HepG2 (cell line): Measurements from ENCODE around the gene ARHGEF12. TPM values are rescaled to one million over a fixed set of nuclear protein-coding genes. Genes with fewer than 3 reads are reported as not detected.

ENCODE experiments used
- ATAC-seq: fragments of 200-7000 bp; cut with Tn5 transposase; 3 replicates; pipeline ENCODE4 v1.9.1; 2020; ENCODE audit warnings: mild to moderate bottlenecking, moderate library complexity
- BruUV-seq: library from RNA; stranded (reverse); fragments of 400-500 nt; replicated peaks from 2 replicates; lab custom pipeline; 2021; lab: Mats Ljungman, UMichigan
- CTCF ChIA-PET: fragments of 300-600 bp; formaldehyde crosslinking; extraction: SDS; loops from one replicate; lab custom pipeline; 2021; ENCODE audit warnings: low total read pairs, inconsistent platforms, low intra/inter-chr PET ratio; lab: Yijun Ruan, JAX
- POLR2A ChIA-PET: fragments of 350-600 bp; sonication (Branson Sonifier 250); formaldehyde crosslinking; loops from one replicate; lab custom pipeline; 2020; ENCODE audit warnings: antibody characterized with exemption, inconsistent platforms; lab: Yijun Ruan, JAX
- DNase-seq: peaks from one replicate; pipeline ENCODE4 v3.0.0-alpha.2; 2015; ENCODE audit warnings: low spot score
- FAIRE-seq: peaks from 3 replicates; lab custom pipeline; 2011; peaks lifted over from hg19 to GRCh38; lab: Jason Lieb, UNC
- H2AFZ ChIP-seq: one replicate; pipeline ENCODE4 v1.6.1; 2011; ENCODE audit warnings: low read length, inconsistent platforms
- H3K27ac ChIP-seq: fragments of 300-600 bp; 3 replicates; pipeline ENCODE4 v1.8.0; 2011; ENCODE audit warnings: mixed run types, mild to moderate bottlenecking, mixed read lengths, low read length, inconsistent platforms; ENCODE audit not compliant: insufficient read depth; ENCODE audit errors: extremely low read length
- H3K27me3 ChIP-seq, 2 experiments: fragments of 200-600 bp in 1 of 2; 2 replicates in 1 of 2; 3 replicates in 1 of 2; pipeline versions ENCODE4 v1.6.0 to v1.8.0; 2011; ENCODE audit warnings: low read length in 2 of 2, mild to moderate bottlenecking in 2 of 2, moderate library complexity in 2 of 2, inconsistent platforms in 1 of 2; ENCODE audit not compliant: insufficient read depth in 2 of 2, control insufficient read depth in 1 of 2
- H3K36me3 ChIP-seq, 2 experiments: fragments of 200-600 bp in 1 of 2; replicated peaks in 1 of 2; 2 replicates in 1 of 2; 3 replicates in 1 of 2; pipeline versions ENCODE4 v1.5.1 to v1.8.0; 2011; ENCODE audit warnings: low read length in 2 of 2, inconsistent platforms in 1 of 2; ENCODE audit not compliant: insufficient read depth in 2 of 2, control insufficient read depth in 1 of 2
- H3K4me1 ChIP-seq: 2 replicates; pipeline ENCODE4 v1.5.1; 2012; ENCODE audit warnings: low read length, inconsistent platforms; ENCODE audit not compliant: insufficient read depth
- H3K4me2 ChIP-seq: 2 replicates; pipeline ENCODE4 v1.6.0; 2011; ENCODE audit warnings: low read depth, low read length, inconsistent platforms
- H3K4me3 ChIP-seq, 3 experiments: fragments of 200-600 bp in 1 of 3; sonication (generic), shearing (Covaris generic) in 1 of 3; replicated peaks in 1 of 3; 2 replicates each; pipeline ENCODE4 v1.5.1; 2011 to 2016; ENCODE audit warnings: low read length in 3 of 3, inconsistent platforms in 2 of 3, low read depth in 2 of 3, mild to moderate bottlenecking in 2 of 3, control low read depth in 1 of 3, mixed read lengths in 1 of 3; ENCODE audit not compliant: insufficient read depth in 1 of 3
- H3K79me2 ChIP-seq: one replicate; pipeline ENCODE4 v1.6.1; 2011; ENCODE audit warnings: low read length, inconsistent platforms; ENCODE audit not compliant: insufficient read depth
- H3K9ac ChIP-seq: 2 replicates; pipeline ENCODE4 v1.6.0; 2011; ENCODE audit warnings: mild to moderate bottlenecking, low read depth, low read length, inconsistent platforms; ENCODE audit not compliant: insufficient read depth
- H3K9me3 ChIP-seq: 2 replicates; pipeline ENCODE4 v1.5.1; 2012; ENCODE audit warnings: mild to moderate bottlenecking, low read length
- H4K20me1 ChIP-seq: 2 replicates; pipeline ENCODE4 v1.6.0; 2011; ENCODE audit warnings: inconsistent platforms, mild to moderate bottlenecking, low read length, moderate library complexity; ENCODE audit not compliant: insufficient read depth
- CAMTA2 ChIP-seq: sonication (generic); formaldehyde crosslinking; IDR thresholded peaks from 2 replicates; pipeline ENCODE4 v1.4.0; 2020; ENCODE audit warnings: mild to moderate bottlenecking, missing genetic modification reagents, borderline replicate concordance
- CBX1 ChIP-seq: IDR thresholded peaks from one replicate; pipeline ENCODE4 v1.6.1; 2016; ENCODE audit warnings: antibody characterized with exemption, low read depth
- DMAP1 ChIP-seq: IDR thresholded peaks from 2 replicates; pipeline ENCODE4 v1.6.1; 2016
- DZIP1 ChIP-seq: sonication (generic); formaldehyde crosslinking; IDR thresholded peaks from 2 replicates; pipeline ENCODE4 v1.5.0; 2020; ENCODE audit warnings: mild to moderate bottlenecking, missing genetic modification reagents
- ELF1 ChIP-seq: sonication (generic); formaldehyde crosslinking; IDR thresholded peaks from 2 replicates; pipeline ENCODE4 v1.4.0; 2020; ENCODE audit warnings: missing genetic modification reagents
- MAFK ChIP-seq, 2 experiments: IDR thresholded peaks in 1 of 2; conservative IDR thresholded peaks in 1 of 2; 2 replicates each; pipeline ENCODE4 v1.6.1; 2011; ENCODE audit warnings: improper control_type of control experiment in 2 of 2, low read length in 2 of 2
- PAX8 ChIP-seq: sonication (generic); formaldehyde crosslinking; IDR thresholded peaks from 2 replicates; pipeline ENCODE4 v1.8.0; 2022; ENCODE audit warnings: mild to moderate bottlenecking, missing genetic modification reagents, borderline replicate concordance
- TP53 ChIP-seq: sonication (generic); formaldehyde crosslinking; conservative IDR thresholded peaks from 2 replicates; pipeline ENCODE4 v1.4.0; 2020; ENCODE audit warnings: missing genetic modification reagents
- ZBTB42 ChIP-seq: sonication (generic); formaldehyde crosslinking; IDR thresholded peaks from 2 replicates; pipeline ENCODE4 v1.5.0; 2020; ENCODE audit warnings: mild to moderate bottlenecking, missing genetic modification reagents
- ZFY ChIP-seq: sonication (generic); formaldehyde crosslinking; IDR thresholded peaks from 2 replicates; pipeline ENCODE4 v1.4.0; 2020; ENCODE audit warnings: missing genetic modification reagents
- ZNF235 ChIP-seq: sonication (generic); formaldehyde crosslinking; IDR thresholded peaks from 2 replicates; pipeline ENCODE4 v1.8.1; 2023; ENCODE audit warnings: mild to moderate bottlenecking, missing genetic modification reagents, borderline replicate concordance
- ZNF460 ChIP-seq: sonication (generic); formaldehyde crosslinking; IDR thresholded peaks from 2 replicates; pipeline ENCODE4 v1.5.1; 2020; ENCODE audit warnings: missing genetic modification reagents, mild to moderate bottlenecking, borderline replicate concordance
- WGBS: methylation state at CpG from one replicate; pipeline ENCODE4 v1.1.6; 2017; ENCODE audit warnings: low lambda C conversion rate; 5-methylcytosine and 5-hydroxymethylcytosine counted together
- in situ Hi-C: cut with HindIII; loops from 2 replicates; pipeline ENCODE4 v1.10.0; 2017; ENCODE audit warnings: low pct_unique_long_range_greater_than_20kb; ENCODE audit not compliant: extremely low pct_ligation_motif_present
- intact Hi-C: fragments of 100-400 bp; cut with micrococcal nuclease; formaldehyde crosslinking; loops from one replicate; pipeline ENCODE4 v1.10.0; 2022; ENCODE audit not compliant: unreplicated experiment
- polyA plus RNA-seq, 8 experiments: library from polyadenylated mRNA; depleted of rRNA in 3 of 8; stranded (reverse) in 7 of 8; unstranded in 1 of 8; fragments of >200 nt; fragmentation: Illumina TruSeq in 4 of 8; extraction: Trizol in 4 of 8; gene quantifications; 2 replicates each; pipeline versions ENCODE4 v1.2.1 to v1.2.3, GENCODE V29; 2011 to 2016; ENCODE audit warnings: low read depth in 4 of 8, missing spikeins in 1 of 8, mixed read lengths in 1 of 8; ENCODE audit not compliant: insufficient read depth in 1 of 8
- total RNA-seq, 5 experiments: library from RNA; depleted of rRNA; stranded (reverse); fragments of >200 nt; fragmentation: Illumina TruSeq; extraction: Trizol; gene quantifications; 2 replicates each; pipeline ENCODE4 v1.2.3, GENCODE V29; 2016; ENCODE audit warnings: low read depth in 1 of 5
- TF ChIP-seq, protein P1 (sequence below): sonication (generic); formaldehyde crosslinking; IDR thresholded peaks from 2 replicates; pipeline ENCODE4 v1.5.0; 2020; ENCODE audit warnings: mild to moderate bottlenecking, low read depth, missing genetic modification reagents, borderline replicate concordance
- TF ChIP-seq, protein P2 (sequence below): sonication (generic); formaldehyde crosslinking; IDR thresholded peaks from 2 replicates; pipeline ENCODE4 v1.4.0; 2020; ENCODE audit warnings: missing genetic modification reagents; ENCODE audit errors: not compliant biosample characterization

Gene ARHGEF12
- total and polyA plus RNA-seq, 2 of the 13 experiments (the other 11 are each of a cell fraction or from before 2014, with no cell fraction given) = 17.9 to 54.4 TPM

DNA sequence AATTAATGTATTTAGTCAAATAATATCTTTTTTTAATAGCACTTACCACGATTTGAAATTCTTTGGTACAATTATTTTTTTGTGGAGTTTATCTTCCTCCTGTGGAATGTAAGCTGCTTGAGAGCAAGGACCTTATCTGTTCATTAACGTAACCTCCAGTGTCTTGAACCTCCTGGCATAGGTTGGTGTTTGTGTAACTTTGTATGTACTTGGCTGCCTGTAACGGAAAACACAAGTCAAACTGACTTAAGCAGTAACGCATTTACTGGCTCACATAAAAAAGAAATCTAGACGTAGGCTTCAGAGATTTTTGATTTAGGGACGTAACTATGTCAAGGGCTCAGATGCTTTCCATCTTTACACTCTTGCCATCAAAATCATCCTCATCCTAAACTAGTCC, 56.1 kb downstream of the ARHGEF12 start:
- TF ChIP-seq, protein P1, sequence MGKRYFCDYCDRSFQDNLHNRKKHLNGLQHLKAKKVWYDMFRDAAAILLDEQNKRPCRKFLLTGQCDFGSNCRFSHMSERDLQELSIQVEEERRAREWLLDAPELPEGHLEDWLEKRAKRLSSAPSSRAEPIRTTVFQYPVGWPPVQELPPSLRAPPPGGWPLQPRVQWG (CRISPR knock-in tag) = no peak
- TF ChIP-seq DZIP1 (CRISPR knock-in tag) (no peak), MAFK (conservative IDR thresholded peaks at IDR 0.05 in 1 of 2, IDR thresholded peaks at IDR 0.05 in 1 of 2; ENCODE audit: low read length in 2 of 2) (no peak), ZFY (CRISPR knock-in tag) (no peak), CAMTA2 (CRISPR knock-in tag) (no peak), ZNF460 (no peak), TP53 (no peak), PAX8 (CRISPR knock-in tag) (no peak), DMAP1 (CRISPR knock-in tag) (no peak), ZNF235 (no peak), ZBTB42 (CRISPR knock-in tag) (no peak), ELF1 (CRISPR knock-in tag) (no peak), CBX1 (no peak)
- TF ChIP-seq, protein P2, sequence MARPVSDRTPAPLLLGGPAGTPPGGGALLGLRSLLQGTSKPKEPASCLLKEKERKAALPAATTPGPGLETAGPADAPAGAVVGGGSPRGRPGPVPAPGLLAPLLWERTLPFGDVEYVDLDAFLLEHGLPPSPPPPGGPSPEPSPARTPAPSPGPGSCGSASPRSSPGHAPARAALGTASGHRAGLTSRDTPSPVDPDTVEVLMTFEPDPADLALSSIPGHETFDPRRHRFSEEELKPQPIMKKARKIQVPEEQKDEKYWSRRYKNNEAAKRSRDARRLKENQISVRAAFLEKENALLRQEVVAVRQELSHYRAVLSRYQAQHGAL (CRISPR knock-in tag) = no peak
- no peak for FAIRE-seq
- ATAC-seq = no peak
- no peaks in the 10 kb centered on the region for H3K36me3 ChIP-seq
- peaks cover 88% of the 10 kb centered on the region for H3K79me2 ChIP-seq
- H3K27me3 ChIP-seq = no peaks in the 10 kb centered on the region
- H4K20me1 ChIP-seq = peaks cover 5% of the 10 kb centered on the region
- in situ Hi-C loops = loop anchor here (5.0 kb wide), 1 partner anchor 55 kb away; the partner anchor contains the start of gene ARHGEF12
- H3K4me2 ChIP-seq = peak overlapping the region; percentile 68
- no TSS peak for BruUV-seq
- peak overlapping the region; percentile 82 for H3K27ac ChIP-seq
- peaks cover 71% of the 10 kb centered on the region for H3K4me1 ChIP-seq
- H2AFZ ChIP-seq = no peak overlapping the region
- ChIA-PET POLR2A (interaction anchor here (1.1 kb wide), 1 partner anchor 50 kb away, joined by 3 read pairs; no protein-coding TSS in a partner anchor), CTCF (no interaction called here)
- no peaks in the 10 kb centered on the region for H3K9me3 ChIP-seq
- DNase-seq = no peak
- H3K9ac ChIP-seq = peak overlapping the region; percentile 52
- WGBS = 78% methylated on average over 6 of the region's 6 CpGs
- peak overlapping the region in 2 of 3 experiments; percentile 37 to 38; a peak in 1 of 6 replicates for H3K4me3 ChIP-seq
- intact Hi-C loops = no loop called here
